Thyroid gland (tissue), 4 donors: ENCODE data around the gene DBET.
"Not testable (repeated sequence)": the region's sequence is repeated elsewhere in the genome, so short reads cannot be mapped to it uniquely, and the experiment has no call there.

ENCODE experiments used
- CTCF ChIP-seq, 6 experiments: fragments of 200-600 bp in 3 of 6; fragments of 450-650 bp in 3 of 6; sonication (generic) in 3 of 6; IDR thresholded peaks; one replicate each; pipeline ENCODE4 v1.5.1; 2016 to 2019; ENCODE audit warnings: antibody characterized with exemption in 6 of 6, mild to moderate bottlenecking in 2 of 6, inconsistent platforms in 1 of 6, moderate library complexity in 1 of 6
- POLR2A ChIP-seq, 2 donors: fragments of 450-650 bp; IDR thresholded peaks; one replicate each; pipeline ENCODE4 v1.6.1; 2017; ENCODE audit warnings: antibody characterized with exemption in 2 of 2, mild to moderate bottlenecking in 2 of 2, moderate library complexity in 1 of 2

- not testable (repeated sequence) for TF ChIP-seq POLR2A, CTCF (IDR thresholded peaks at IDR 0.05)
Observed at GRCh38 chr4:190064342-190064741, at the start of gene DBET.
